Fibroblast of lung (primary cell): ENCODE results near the gene BCL7A.

Experiments
- EZH2 ChIP-seq: IDR thresholded peaks from 2 replicates; pipeline ENCODE4 v1.5.1; 2012; ENCODE audit warnings: low read length, control low read depth, mild to moderate bottlenecking; ENCODE audit errors: missing control alignments
- TF ChIP-seq, protein P1 (sequence below), 2 donors: IDR thresholded peaks in 1 of 2; conservative IDR thresholded peaks in 1 of 2; 1 replicate in 1 of 2; 2 replicates in 1 of 2; pipeline ENCODE4 v1.5.1; 2011 to 2012; ENCODE audit warnings: low read length in 2 of 2, control low read depth in 1 of 2, inconsistent platforms in 1 of 2, low read depth in 1 of 2, mild to moderate bottlenecking in 1 of 2

DNA sequence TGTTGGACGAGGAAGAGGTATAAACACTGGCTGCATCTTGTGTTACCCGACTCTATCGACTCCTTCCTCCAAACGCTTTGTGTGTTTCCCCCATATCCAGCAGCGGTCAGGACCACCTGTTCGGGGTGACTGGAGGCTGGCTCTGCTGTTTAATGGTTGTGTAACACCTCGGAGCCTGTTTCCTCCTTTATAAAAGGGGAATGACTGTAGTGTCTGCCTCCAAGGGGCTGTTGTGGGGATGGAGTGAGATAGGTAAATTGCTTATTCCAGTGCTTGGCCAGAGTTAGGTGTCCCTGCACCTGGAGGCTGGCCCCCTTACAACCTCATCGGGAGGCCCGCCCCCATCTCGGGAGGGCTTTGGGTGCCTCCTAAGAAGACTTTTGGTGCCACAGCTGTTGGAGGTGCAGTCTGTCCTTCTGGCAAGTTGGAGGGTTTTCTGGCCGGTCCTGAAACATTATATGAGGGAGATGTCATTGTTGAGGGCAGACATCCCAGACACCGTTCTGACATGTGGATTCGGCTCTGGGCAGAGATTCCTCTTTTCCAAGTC lies 57.9 kb downstream of the BCL7A start:
- TF ChIP-seq, protein P1, sequence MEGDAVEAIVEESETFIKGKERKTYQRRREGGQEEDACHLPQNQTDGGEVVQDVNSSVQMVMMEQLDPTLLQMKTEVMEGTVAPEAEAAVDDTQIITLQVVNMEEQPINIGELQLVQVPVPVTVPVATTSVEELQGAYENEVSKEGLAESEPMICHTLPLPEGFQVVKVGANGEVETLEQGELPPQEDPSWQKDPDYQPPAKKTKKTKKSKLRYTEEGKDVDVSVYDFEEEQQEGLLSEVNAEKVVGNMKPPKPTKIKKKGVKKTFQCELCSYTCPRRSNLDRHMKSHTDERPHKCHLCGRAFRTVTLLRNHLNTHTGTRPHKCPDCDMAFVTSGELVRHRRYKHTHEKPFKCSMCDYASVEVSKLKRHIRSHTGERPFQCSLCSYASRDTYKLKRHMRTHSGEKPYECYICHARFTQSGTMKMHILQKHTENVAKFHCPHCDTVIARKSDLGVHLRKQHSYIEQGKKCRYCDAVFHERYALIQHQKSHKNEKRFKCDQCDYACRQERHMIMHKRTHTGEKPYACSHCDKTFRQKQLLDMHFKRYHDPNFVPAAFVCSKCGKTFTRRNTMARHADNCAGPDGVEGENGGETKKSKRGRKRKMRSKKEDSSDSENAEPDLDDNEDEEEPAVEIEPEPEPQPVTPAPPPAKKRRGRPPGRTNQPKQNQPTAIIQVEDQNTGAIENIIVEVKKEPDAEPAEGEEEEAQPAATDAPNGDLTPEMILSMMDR (conservative IDR thresholded peaks at IDR 0.05 in 1 of 2, IDR thresholded peaks at IDR 0.05 in 1 of 2; ENCODE audit: low read depth in 1 of 2, low read length in 2 of 2) = no peak
- TF ChIP-seq EZH2 = no peak
